ENCODE measurements around the gene FGF14.
"Not testable (repeated sequence)": the region's sequence is repeated elsewhere in the genome, so short reads cannot be mapped to it uniquely, and the experiment has no call there.

The FGF14 gene

DNA sequence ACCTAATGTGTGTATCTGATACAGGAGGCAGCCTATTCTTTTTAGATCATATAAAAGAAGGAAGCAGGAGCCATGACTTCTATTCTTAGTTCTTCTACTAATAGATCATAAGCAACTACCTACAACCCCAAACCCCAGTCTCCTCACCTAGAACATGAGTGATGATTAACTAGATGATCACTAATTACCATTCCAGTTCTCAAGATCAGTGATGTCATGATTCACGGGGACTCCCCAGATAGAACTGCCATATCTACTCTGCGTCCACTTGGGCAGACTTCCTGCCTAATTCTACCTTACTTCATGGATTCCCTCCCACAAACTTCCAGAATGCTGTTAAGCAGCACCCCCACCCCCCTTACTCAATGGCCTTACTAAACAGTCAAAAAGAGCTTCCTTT, 380.1 kb downstream of the FGF14 start:
- no peak for DNase-seq

DNA sequence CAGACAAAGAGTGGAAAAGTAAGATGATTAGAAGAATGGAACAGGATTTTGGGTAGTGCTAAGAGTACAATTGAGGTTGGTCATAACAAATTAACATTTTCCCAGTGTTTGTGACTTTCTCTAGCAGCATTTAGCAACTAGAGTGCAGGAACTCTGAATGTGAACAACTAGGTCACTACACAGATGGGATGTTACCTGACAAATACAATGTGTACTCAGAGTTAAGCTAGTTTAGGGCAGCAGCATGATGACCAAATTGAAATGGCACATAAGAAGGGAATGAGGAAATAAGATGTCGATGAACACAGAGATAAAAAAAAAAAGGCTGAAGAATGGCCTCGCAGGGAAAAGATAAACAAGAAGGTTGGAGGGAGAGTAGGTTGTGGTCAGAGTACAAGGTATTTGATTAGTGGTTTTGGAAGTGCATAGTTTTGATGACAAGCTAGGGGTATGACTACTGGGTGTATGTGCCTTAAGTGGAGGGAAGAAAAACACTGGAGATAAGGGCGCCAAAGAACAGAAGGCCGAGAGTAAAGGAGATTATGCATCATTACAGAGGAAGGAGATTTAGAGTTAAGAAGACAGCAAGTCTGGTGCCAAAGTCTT, 381.1 kb downstream of the FGF14 start:
- DNase-seq: no peak

GRCh38 chr13:102018716-102019115, 383.1 kb downstream of the FGF14 start:
- DNase-seq: no peak

DNA sequence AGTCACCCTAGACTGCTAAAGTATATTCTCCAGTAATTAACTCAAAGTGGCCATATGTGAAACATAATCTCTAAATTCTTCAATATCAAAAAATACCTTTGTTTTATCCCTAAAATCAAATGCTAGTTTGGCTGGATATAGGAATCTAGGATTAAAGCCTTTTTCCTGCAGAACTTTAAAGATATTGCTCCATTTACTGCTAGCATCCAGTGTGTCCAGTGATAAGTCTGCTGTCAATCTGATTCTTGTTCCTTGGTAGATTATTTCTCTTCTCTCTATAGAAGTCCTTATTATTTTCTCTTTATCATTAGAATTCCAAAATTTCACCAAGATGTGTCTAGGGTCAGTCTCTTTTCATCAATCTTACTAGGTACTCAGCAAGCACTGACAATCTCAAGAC, 384.6 kb downstream of the FGF14 start:
- no peak for DNase-seq

- no peak for DNase-seq
Measured at GRCh38 chr13:102012299-102013293, 389.3 kb downstream of the FGF14 start.

DNA sequence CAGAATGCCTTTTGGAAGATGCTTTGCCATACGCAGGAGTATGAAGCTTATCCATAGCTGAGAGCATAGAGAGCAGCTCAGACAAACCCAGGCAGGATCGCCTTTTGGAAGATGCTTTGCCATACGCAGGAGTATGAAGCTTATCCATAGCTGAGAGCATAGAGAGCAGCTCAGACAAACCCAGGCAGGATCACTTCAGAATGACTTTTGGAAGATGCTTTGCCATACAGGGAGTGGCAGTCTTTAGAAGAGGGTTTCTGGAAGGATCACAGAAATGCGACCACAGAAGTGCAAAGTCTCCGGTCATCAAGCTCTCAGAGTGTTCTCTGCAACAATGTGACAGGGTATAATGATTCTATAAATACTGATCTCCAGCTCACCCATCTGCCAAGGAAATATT, 390.4 kb downstream of the FGF14 start:
- not testable (repeated sequence) for DNase-seq

DNA sequence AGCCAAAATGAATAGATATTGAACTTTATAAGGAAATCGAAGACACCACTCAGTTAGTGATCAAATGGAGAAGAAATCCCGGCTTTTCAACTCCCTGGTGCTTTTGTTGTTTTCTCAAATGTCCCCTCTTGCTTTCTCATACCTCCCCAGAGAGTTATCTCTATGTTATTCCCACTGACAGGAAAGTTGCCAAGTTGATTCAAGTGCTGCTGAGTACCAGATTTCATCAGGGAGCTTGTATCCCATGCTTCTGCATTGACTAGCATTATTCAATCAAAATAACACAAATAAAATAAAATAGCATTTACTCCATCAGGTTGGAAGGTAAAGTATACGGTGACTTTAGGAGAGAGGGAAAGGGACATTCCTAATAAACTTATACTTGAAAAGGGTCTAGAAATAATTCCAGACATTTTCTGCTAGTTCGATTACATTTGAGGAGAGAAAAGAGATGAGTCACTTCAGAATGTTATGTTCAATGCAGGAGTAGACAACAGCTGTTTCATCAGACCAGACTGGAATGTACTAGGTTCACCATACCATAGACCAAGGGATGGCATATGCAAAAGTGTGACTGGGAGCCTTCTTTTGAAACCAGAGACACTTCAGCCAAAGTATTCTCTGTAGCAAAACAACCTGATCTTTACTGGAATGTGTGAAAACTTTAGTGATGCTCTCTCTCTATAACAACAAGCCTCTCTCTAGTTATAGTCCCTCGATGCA, 397.8 kb downstream of the FGF14 start:
- DNase-seq: no peak

GRCh38 chr13:102002287-102002686, 399.6 kb downstream of the FGF14 start:
- no peak for DNase-seq

DNA sequence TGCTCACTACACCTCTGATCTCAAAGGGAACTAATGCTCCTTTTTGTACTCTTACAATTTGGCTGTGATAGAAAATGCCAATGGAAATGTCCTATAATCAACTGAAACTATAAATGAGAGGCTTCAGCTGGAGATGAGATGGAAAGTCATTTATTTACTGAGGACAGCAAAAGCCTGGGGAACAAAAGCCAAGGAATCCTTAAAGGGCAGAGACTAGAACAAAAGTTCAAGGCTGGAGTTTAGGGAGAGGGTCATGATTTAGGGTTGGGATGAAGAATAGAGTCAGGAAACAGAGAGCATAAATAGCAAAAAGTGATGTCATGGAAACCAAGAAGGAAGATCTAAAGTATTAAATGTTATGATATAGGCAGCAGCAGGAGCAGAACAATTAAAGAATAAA, 401.1 kb downstream of the FGF14 start:
- no peak for DNase-seq

DNA sequence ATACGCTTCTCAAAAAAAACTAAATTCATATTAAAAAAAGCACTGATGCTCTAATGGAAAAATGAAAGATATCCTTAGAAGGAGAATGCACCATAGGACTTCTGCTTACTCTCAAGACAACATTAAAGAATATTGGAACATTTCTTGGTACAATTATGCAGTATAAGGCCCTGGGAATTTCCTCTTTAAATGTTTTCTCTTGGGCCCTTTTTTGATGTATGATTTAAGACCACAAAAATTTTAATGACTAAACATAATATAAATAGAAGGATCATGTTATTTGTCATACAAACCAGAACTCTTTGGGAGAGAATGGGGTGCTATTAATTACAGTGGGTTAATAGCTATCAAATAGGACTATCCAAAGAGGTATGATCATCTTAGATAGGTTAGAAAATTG, 403.7 kb downstream of the FGF14 start:
- DNase-seq: no peak

- DNase-seq: no peak
Measured at GRCh38 chr13:101996954-101997353, 404.9 kb downstream of the FGF14 start.

DNA sequence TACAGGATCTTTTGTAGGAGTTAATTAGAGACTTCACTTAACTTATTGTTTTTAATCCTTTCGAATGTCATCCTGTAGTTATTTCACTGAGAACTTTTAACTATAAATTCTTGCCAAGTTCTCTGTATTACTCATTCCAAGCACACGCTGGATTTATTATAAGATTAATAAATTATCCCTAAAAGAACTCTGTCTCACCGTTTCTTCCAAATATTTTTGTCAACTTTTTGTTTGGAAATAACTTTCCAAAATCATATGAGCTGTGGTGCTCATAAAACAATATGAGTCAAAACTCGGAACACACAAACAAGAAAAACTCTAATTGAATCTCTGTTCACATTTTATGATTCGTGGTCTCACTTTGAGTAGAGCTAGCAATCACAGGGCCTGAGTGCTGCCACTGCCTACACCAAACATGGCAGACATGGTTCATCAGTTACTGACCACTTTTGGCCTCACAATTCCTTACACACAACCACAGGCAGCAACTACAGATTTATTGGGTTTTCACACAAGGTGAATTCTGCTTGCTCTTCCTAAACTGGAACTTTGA, 412.0 kb downstream of the FGF14 start:
- DNase-seq: no peak

DNA sequence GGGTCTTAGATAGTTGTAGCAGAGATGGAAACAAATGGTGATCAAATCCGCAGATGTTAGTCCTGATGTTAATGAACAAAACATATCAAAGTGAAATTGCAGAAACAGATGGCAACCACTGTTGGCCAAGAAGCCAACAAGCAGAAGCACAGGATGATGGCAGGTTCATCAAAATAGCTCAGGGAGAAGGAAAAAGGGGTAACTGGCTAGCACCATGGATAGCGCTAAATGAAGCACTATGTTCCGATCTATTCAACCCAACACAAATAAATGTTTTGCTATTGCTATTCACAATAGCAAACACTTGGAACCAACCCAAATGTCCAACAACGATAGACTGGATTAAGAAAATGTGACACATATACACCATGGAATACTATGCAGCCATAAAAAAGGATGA, 413.7 kb downstream of the FGF14 start:
- DNase-seq: no peak

- DNase-seq: no peak
Measured at GRCh38 chr13:101986316-101986715, 415.5 kb downstream of the FGF14 start.

GRCh38 chr13:101985321-101985720, 416.5 kb downstream of the FGF14 start:
- no peak for DNase-seq

DNA sequence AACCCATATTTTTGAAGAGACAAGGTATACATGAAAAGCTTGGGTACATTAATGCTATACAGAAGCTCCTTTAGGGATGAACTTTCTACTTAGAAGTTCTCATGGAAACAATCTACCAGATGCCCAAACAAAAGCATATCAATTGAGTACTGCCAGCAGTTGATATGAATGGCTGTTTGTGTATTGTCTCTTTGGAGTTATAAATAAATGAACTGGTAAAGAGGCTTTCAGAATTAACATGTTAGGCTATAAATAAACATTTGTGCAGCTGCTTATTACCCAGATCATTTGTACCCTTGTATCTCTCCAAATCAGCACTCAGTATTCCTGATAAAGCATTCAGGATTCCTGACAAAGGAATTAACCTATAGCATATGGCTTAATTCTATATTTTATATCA, 418.9 kb downstream of the FGF14 start:
- no peak for DNase-seq

DNA sequence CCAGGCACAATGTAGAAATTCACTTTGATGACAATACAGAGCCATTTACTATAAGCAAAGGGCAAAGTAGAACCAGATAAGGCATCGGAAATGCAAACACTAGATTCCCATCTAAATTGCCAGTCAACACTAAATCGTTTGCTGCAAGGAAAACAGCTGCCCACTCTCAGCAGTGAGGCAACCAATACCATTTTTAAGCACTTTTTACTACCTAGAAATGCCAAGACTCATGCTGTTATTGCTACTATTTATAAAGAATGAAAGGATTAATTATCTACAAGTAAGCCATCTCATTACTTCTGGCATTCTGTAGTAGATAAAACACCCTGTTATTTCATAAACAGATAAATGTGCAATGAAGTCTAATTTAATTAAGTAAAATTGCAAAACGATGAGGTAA, 422.0 kb downstream of the FGF14 start:
- no peak for DNase-seq

DNA sequence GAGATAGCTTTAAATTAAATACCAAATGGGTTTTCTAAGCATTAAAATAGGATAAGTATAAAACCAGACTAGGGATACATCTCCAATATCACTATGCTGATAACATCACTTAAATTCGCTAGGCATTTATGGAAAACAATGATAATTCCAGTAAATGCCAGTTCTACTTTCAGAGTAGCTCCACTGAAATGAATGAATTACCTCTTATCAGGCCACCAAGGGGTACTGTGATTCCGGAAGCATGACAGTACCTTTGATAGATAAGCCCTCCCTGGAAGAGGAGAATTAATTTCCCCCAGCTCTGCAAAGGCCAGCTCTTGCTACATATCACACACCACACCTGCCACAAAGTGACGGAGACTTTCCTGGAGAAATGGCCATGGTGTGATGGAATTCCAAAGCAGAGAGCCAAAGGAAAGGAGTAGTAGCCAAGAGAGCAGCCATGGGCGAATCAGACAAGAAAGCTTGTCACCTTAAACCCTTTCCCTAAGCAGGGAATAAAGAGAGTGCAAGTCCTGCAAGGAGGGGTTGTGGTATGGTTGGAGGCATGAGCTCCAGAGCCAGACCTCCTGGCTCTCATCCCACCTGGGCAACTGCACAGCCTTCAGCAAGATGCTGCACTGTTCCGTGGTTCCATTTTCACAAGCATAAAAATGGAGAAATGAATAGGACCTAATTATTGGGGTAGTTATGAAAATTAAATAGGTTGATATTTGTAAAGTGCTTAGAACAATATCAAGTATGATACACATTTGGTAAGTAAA, 423.1 kb downstream of the FGF14 start:
- no peak for DNase-seq

DNA sequence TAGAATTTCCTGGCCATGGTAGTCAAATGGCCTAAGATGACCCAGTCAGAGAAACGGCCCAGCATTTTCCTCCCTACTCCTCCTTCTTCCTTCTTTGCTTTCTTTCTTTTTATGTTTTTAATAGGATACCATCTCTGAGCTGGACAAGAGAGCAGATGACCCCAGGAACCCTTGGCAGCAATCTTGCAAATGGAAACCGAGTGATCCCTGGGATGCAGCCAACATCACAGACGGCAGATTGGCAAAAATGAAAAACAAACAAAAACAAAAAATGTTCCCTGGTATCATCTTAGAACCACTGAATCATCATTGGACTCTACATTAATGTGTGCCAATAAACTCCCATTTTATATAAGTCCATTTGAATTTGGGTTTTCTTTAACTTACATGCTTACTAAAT, 424.4 kb downstream of the FGF14 start:
- DNase-seq: no peak

DNA sequence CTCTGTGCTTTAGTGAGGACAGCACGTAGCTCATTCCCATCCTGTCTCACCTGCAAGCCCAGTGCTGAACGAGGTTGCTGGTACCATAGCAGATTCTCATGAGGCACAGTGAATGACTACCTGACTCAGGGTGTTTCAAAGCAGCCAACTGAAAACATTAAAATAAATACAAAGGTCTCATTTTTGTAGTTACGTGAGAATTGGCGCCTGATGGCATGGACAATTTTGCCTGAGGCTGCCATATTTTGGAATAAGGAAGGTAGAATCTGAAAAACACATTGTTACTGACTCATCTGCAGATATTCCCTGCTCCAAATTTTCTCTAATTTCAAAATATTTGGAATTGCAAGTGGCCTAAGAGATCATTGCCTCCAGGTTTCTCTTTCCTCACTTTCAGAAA, 429.7 kb downstream of the FGF14 start:
- DNase-seq: no peak

- DNase-seq: no peak
Measured at GRCh38 chr13:101970341-101970740, 431.5 kb downstream of the FGF14 start.

DNA sequence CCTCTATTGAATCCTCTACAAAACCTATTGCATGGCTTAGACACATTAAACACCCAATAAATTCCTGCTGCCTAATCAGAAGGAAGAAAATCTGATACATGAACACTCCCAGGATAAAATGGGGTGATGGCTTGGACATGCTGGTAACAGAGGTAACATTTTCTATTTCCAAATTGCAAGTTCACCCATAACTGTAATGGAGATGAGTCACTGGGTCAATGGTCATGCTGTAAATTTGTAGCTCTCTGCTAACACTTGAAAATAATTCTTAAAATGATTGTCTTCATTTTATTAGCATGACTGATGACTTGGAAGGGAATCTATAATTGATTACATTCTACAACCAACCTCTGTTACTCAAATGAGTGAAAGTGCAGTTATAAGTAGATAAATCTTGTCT, 434.1 kb downstream of the FGF14 start:
- DNase-seq: no peak

DNA sequence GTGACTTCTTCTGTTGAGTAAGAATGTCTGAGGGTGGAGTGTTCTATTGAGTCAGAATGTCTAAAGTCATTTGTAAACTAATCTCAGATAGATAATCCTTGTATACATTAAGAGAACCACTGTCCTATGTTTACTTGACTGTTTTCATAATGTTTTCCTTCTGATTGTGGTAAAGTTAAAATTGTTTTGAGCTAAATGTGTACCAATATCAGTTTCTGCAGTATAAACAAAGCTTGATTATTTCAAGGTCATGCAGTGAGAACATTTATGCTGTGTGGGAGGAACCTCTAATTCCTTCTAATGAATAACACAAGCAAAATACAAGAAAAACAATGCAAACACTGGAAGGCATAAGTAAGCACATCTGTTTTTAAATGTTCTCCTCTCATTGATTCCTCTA, 434.6 kb downstream of the FGF14 start:
- DNase-seq: no peak
